ENCODE data around the gene MOXD1. TPM values are rescaled to one million over a fixed set of nuclear protein-coding genes. Genes with fewer than 3 reads are reported as not detected.
A peak's percentile ranks its signal among the peaks of the same experiment; 100 is the strongest.

MOXD1 gene
- total RNA-seq, 1 donor from 2014 or later = 83.6 TPM

- peak; percentile 52 for TF ChIP-seq CTCF (conservative IDR thresholded peaks at IDR 0.05)
- H3K27me3 Mint-ChIP-seq (ENCODE audit: low read depth) = no peaks in the 10 kb centered on the region
- H3K9me3 Mint-ChIP-seq = peaks cover 3% of the 10 kb centered on the region
- no peaks in the 10 kb centered on the region for H3K4me1 Mint-ChIP-seq
- peaks cover 2% of the 10 kb centered on the region for H3K36me3 Mint-ChIP-seq (ENCODE audit: low read depth)
- H3K27ac Mint-ChIP-seq (ENCODE audit: unreplicated experiment) = no peak overlapping the region
- no peak overlapping the region for H3K4me3 Mint-ChIP-seq
- DNase-seq (ENCODE audit: low read depth, low spot score) = no peak
These were observed 142.2 kb downstream of the MOXD1 start for GRCh38 chr6:132259070-132259469.

- TF ChIP-seq CTCF (conservative IDR thresholded peaks at IDR 0.05) = no peak
- Mint-ChIP-seq H3K9me3 (peaks cover 3% of the 10 kb centered on the region), H3K4me1 (no peaks in the 10 kb centered on the region), H3K27me3 (ENCODE audit: low read depth) (no peaks in the 10 kb centered on the region), H3K27ac (ENCODE audit: unreplicated experiment) (no peak overlapping the region), H3K4me3 (no peak overlapping the region), H3K36me3 (ENCODE audit: low read depth) (peaks cover 2% of the 10 kb centered on the region)
- DNase-seq (ENCODE audit: low read depth, low spot score) = no peak
These were observed 143.7 kb downstream of the MOXD1 start for GRCh38 chr6:132257561-132257960.

- Mint-ChIP-seq H3K27me3 (ENCODE audit: low read depth) (no peaks in the 10 kb centered on the region), H3K4me1 (no peaks in the 10 kb centered on the region), H3K9me3 (peaks cover 3% of the 10 kb centered on the region), H3K36me3 (ENCODE audit: low read depth) (peaks cover 6% of the 10 kb centered on the region), H3K27ac (ENCODE audit: unreplicated experiment) (no peak overlapping the region), H3K4me3 (no peak overlapping the region)
- TF ChIP-seq CTCF (conservative IDR thresholded peaks at IDR 0.05) = no peak
- no peak for DNase-seq (ENCODE audit: low read depth, low spot score)
These were observed 144.8 kb downstream of the MOXD1 start for GRCh38 chr6:132256457-132256856.

- DNase-seq (ENCODE audit: low read depth, low spot score) = no peak
- peaks cover 6% of the 10 kb centered on the region for H3K36me3 Mint-ChIP-seq (ENCODE audit: low read depth)
- no peak overlapping the region for H3K27ac Mint-ChIP-seq (ENCODE audit: unreplicated experiment)
- no peaks in the 10 kb centered on the region for H3K4me1 Mint-ChIP-seq
- peaks cover 3% of the 10 kb centered on the region for H3K9me3 Mint-ChIP-seq
- no peaks in the 10 kb centered on the region for H3K27me3 Mint-ChIP-seq (ENCODE audit: low read depth)
- H3K4me3 Mint-ChIP-seq = no peak overlapping the region
- no peak for TF ChIP-seq CTCF (conservative IDR thresholded peaks at IDR 0.05)
These were observed 147.4 kb downstream of the MOXD1 start for GRCh38 chr6:132253906-132254305.

- no peaks in the 10 kb centered on the region for H3K27me3 Mint-ChIP-seq (ENCODE audit: low read depth)
- no peak for DNase-seq (ENCODE audit: low read depth, low spot score)
- H3K4me1 Mint-ChIP-seq = no peaks in the 10 kb centered on the region
- TF ChIP-seq CTCF (conservative IDR thresholded peaks at IDR 0.05) = no peak
- H3K27ac Mint-ChIP-seq (ENCODE audit: unreplicated experiment) = no peak overlapping the region
- peaks cover 3% of the 10 kb centered on the region for H3K9me3 Mint-ChIP-seq
- peaks cover 6% of the 10 kb centered on the region for H3K36me3 Mint-ChIP-seq (ENCODE audit: low read depth)
- H3K4me3 Mint-ChIP-seq = no peak overlapping the region
These were observed 148.1 kb downstream of the MOXD1 start for GRCh38 chr6:132253211-132253610.

- Mint-ChIP-seq H3K27me3 (ENCODE audit: low read depth) (no peaks in the 10 kb centered on the region), H3K9me3 (peaks cover 3% of the 10 kb centered on the region), H3K4me1 (no peaks in the 10 kb centered on the region), H3K36me3 (ENCODE audit: low read depth) (peaks cover 6% of the 10 kb centered on the region), H3K4me3 (no peak overlapping the region), H3K27ac (ENCODE audit: unreplicated experiment) (peak overlapping the region; percentile 69)
- DNase-seq (ENCODE audit: low read depth, low spot score) = no peak
- no peak for TF ChIP-seq CTCF (conservative IDR thresholded peaks at IDR 0.05)
These were observed 149.2 kb downstream of the MOXD1 start for GRCh38 chr6:132252113-132252512.
